HS-5 (cell line): ENCODE results near the gene ATF7.
"Not testable (repeated sequence)": the region's sequence is repeated elsewhere in the genome, so short reads cannot be mapped to it uniquely, and the experiment has no call there.

Source experiments
- DNase-seq: peaks from one replicate; pipeline ENCODE4 v3.0.0-alpha.2; 2012; ENCODE audit warnings: low read depth

Gene ATF7

GRCh38 chr12:53564941-53565340 is 61.2 kb downstream of the ATF7 start:
- DNase-seq, result no peak

- no peak for DNase-seq
Measured at GRCh38 chr12:53564278-53564677, 61.9 kb downstream of the ATF7 start.

- no peak for DNase-seq
Measured at GRCh38 chr12:53563452-53564028, 62.6 kb downstream of the ATF7 start.

DNA sequence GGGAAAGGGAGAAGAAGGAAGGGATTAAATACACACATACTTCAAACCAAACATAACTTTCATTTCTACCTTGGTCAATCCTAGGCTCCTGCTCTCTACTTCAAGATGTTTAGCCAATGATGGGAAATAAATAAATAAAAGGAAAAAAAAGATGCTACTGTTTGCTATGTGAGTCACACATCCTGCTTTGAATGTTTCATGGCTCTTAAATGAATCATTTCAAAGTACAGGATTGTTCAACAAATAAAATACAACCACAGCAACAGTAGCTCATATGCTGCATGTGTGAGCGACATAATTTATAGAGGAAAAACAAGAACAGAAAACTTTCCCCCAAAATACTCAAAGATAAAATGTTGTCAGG is 64.6 kb downstream of the ATF7 start:
- DNase-seq, result peak; percentile 85

DNA sequence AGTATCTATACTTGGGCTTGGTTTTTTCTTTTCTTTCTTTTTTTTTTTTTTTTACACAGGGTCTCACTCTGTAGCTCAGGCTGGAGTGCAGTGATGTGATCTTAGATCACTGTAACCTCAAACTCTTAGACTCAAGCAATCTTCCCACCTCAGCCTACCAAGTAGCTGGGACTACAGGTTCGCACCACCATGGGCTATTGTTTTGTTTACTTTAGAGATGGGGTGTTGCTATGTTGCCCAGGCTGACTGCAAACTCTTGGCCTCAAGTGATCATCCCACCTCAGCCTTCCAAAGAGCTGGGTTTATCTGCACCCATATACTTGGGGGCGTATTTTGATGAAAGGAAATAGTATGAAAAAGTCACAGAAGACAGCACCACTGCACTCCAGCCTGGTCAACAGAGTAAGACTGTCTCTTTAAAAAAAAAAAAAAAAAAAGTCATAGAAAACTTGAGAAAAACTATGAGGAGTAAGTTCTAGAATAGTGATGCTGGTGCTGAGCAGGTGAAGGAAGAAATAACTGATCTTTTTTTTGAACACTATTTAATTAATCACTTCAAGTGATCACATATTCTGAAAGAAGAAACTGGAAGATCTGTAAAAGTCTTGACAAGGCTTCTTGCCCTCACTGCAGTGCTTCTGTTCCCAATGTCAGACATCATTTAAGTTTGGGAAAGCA is 65.1 kb downstream of the ATF7 start:
- DNase-seq, result no peak

GRCh38 chr12:53560351-53560750 is 65.8 kb downstream of the ATF7 start:
- no peak for DNase-seq

- no peak for DNase-seq
Measured at GRCh38 chr12:53558631-53559030, 67.6 kb downstream of the ATF7 start.

DNA sequence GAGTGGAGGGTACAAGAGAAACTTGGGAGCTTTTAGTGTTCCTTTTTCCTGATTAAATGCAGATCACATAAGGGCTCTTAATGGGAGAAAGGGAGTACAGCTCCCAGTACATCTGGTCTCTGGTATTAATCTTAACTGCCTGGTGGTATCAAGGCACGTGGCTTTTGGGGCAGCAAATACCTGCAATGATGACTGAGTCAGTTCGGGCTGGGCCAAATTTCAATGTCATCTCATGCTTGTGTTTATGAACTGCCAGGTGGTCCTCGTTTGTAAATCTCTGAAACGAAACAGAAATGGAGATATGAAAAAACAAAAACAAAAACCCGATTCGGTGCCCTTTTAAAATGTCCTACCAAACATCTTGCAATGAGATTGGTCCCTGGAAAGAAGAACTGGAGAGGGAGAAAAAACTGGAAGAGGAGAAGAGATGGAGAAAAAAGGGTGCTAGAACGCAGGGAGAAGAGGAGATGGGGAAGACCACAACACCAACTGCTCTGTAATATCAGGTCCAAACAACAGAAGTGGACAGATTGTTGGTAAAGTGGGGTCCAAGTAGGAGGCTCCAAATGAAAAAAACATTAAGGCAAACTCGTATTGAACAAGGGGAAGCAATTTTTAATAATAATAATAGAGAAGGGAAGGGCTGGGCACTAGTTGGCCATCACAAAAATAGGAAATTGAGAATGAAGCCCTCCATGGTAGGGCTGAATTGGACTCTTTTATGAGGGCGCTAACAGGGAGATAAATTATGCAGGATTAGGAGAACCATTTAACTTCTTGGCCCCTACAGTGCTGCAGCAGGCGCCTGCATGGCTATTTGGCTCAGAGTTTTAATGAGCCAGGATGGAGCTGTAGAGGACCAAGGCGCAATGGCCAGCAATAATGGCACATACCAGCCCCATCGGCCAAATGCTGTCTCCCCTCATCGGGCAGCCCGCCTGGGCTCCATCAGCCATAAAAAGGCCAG is 73.5 kb downstream of the ATF7 start:
- DNase-seq, result no peak

GRCh38 chr12:53551889-53552291 is 74.3 kb downstream of the ATF7 start:
- DNase-seq, result no peak

- no peak for DNase-seq
Measured at GRCh38 chr12:53550595-53550994, 75.6 kb downstream of the ATF7 start.

GRCh38 chr12:53550131-53550530 is 76.1 kb downstream of the ATF7 start:
- not testable (repeated sequence) for DNase-seq

GRCh38 chr12:53548354-53548753 is 77.8 kb downstream of the ATF7 start:
- DNase-seq, result not testable (repeated sequence)

- DNase-seq, result no peak
Measured at GRCh38 chr12:53543539-53543938, 82.6 kb downstream of the ATF7 start.

GRCh38 chr12:53539526-53539925 is 86.7 kb downstream of the ATF7 start:
- DNase-seq, result no peak

DNA sequence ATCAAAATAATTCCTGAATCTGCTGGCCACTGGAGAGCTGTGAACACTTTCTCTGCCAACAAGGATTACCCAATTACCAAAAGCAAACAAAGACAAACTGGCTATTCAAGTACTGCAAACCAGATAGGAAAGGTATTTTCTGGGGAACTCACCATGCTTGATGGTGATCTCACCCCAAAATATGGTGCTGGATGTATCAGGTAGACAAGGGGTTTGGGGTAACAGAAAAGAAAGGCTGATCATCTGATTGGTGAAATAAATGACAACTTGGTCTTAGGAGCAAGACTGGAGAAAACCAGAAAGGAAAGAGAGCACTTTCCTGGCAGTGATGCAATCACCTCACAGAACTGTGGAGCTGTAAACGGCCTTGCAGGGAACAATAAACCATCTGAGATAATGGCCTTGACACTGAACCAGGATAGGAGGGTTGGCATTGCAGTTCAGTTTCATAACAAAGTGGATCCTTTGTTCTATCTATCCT is 87.9 kb downstream of the ATF7 start:
- no peak for DNase-seq

DNA sequence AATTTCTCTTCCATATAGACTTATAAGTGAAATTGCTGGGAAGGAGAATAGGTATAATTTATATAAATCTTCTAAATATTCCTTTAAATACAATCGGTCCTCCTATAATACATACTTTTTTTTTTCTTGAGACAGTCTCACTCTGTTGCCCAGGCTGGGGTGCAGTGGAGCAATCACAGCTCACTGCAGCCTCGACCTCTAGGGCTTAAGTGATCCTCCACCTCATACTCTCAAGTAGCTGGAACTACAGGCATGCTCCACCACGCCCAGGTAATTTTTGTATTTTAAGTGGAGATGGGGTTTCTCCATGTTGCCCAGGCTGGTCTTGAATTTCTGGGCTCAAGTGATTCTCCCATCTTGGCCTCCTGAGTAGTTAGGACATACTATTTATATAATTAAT is 89.2 kb downstream of the ATF7 start:
- DNase-seq, result no peak

- DNase-seq, result no peak
Measured at GRCh38 chr12:53533471-53533870, 92.7 kb downstream of the ATF7 start.

DNA sequence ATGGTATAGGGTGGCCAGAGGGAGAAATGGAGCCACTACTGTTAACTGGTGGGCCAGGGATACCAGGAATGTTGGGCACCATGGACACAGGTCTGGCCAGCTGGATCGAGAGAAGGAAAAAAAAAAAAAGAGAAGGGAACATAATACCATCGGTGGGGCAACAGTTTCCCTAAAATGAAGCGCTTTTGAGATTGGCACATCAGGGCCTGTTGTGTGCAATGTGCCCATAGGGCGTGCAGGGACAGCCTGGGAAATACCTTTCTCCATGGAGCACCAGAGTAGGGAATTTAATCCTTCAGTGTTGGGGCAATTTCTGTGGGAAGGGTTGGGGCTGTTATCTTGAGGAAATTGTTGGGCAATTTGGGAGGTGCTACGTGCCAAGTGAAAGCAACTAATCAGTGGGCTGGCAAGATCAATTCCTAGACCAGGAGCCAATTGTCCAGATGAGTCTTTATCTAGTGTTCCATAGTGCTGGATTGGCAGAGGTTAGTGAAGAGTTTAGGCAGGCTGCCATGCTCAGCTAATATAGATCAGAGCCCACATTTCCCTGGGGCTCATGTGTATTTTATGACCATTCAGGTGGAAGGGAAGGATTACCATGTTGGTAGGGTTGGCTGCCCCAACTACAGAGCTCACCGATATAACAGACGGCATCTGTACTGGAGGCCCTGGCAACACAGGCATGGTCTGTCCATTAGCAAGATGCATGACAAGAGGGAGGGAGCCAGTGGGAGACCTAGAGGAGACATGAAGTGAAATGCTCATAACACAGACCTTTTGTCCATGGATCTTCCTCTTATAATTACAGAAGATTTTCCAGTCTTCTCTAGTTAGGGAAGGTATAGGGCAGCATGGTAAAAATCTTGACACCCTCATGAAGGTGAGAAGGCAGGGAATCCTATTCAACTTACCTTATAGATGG is 93.4 kb downstream of the ATF7 start:
- DNase-seq, result no peak

DNA sequence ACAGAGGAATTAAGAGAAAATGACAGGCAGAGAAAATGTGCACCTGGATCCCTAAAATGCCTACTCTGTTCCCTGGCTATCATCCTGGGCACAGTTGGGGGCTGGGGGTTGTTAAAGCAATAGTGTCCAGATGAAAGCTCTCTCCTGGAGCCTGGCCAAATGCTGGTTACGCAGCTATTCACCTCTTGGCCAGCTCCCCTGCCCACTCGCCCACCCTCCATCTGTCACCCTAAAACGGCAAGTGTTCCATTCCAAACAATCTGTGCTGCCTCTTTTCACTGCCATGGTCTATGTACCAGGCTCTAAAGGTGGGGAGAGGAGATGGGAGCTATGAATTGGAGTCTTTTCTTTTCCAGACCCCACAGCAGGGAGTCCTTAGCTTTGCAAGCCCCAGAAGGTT is 94.2 kb downstream of the ATF7 start:
- DNase-seq, result no peak

DNA sequence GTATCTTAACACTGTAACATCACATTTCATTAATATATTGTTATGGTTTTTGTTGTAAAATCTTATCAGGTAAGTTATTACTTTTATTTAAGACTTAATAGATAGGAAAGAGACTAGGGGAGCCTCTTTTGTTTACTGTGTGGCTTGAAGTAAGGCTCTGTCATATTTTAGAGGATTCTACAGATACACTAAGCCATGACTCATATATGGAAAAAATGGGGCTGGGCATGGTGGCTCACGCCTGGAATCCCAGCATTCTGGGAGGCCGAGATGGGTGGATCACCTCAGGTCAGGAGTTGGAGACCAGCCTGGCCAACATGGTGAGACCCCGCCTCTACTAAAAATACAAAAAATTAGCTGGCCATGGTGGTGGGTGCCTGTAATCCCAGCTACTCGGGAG is 95.3 kb downstream of the ATF7 start:
- peak; percentile 34 for DNase-seq

DNA sequence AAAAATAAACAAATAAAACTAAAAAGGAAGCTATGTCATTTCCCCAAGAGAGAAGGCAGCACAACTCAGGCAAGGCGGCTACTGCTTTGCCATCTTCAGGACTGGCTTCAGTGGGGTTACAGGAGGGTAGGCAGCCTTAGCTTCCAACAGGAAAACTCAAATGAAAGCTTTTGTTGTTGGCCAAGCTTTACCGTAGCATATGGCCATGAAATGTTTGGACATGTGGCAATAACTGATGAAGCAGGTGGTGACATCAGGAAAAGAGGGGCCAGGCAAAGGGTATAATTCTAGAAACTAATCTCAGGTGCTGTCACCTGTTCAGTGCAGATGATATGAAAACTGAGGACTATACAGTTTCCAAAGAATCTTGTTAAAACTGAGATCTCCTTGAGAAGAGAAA is 96.1 kb downstream of the ATF7 start:
- no peak for DNase-seq

DNA sequence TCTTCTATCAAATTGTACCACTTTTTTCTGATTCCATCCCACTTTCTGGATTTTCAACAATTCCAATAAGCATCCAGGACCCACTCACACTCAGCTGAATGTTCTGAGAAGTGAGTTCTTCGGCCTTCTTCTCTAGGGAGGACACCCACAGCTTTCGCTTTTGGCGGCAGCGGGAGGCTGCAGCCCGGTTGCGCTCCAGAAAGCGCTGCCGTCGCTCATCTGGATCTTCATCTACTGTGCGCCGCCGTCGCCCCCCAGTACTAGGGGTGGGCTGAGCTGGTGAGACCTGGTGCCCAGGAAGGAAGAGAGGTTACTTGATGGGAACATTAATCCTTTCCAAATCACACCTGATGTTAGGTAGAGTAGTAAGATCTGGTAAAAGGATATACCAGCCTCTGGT is 101.7 kb downstream of the ATF7 start:
- DNase-seq, result no peak
